K562 (cell line): ENCODE results near the gene DNALI1. TPM values are rescaled to one million over a fixed set of nuclear protein-coding genes. Genes with fewer than 3 reads are reported as not detected.

Experiments
- ATAC-seq: fragments of 200-7000 bp; cut with Tn5 transposase; 3 replicates; pipeline ENCODE4 v1.9.1; 2020; ENCODE audit warnings: moderate library complexity
- BruUV-seq: library from RNA; stranded (reverse); fragments of 400-500 nt; replicated peaks from 2 replicates; lab custom pipeline; 2021; lab: Mats Ljungman, UMichigan
- CTCF ChIA-PET: fragments of 300-600 bp; formaldehyde crosslinking; extraction: SDS; loops from one replicate; lab custom pipeline; 2021; ENCODE audit warnings: low intra/inter-chr PET ratio; lab: Yijun Ruan, JAX
- POLR2A ChIA-PET: fragments of 300-600, 350-650 bp; sonication (Branson Sonifier 250); formaldehyde crosslinking; extraction: SDS; loops from one replicate; lab custom pipeline; 2021; ENCODE audit warnings: antibody characterized with exemption, inconsistent platforms; lab: Yijun Ruan, JAX
- DNase-seq, 4 experiments: peaks; one replicate each; pipeline versions ENCODE4 v3.0.0 to v3.0.0-alpha.2; 2011 to 2018; ENCODE audit warnings: low spot score in 3 of 4, mixed read lengths in 3 of 4; ENCODE audit errors: extremely low read depth in 1 of 4
- FAIRE-seq: peaks from 2 replicates; lab custom pipeline; 2011; peaks lifted over from hg19 to GRCh38; lab: Jason Lieb, UNC
- H2AFZ ChIP-seq: 2 replicates; pipeline ENCODE4 v1.6.0; 2011; ENCODE audit warnings: low read depth, low read length, control low read depth, inconsistent platforms
- H3K27ac ChIP-seq: fragments of 200-600 bp; 3 replicates; pipeline ENCODE4 v1.8.0; 2011; ENCODE audit warnings: low read depth, mild to moderate bottlenecking, control low read depth, inconsistent platforms, low read length, moderate library complexity, mixed read lengths; ENCODE audit errors: extremely low read depth
- H3K27me3 ChIP-seq, 2 experiments: fragments of 300-600 bp in 1 of 2; 2 replicates in 1 of 2; 3 replicates in 1 of 2; pipeline versions ENCODE4 v1.6.0 to v1.8.0; 2011; ENCODE audit warnings: inconsistent platforms in 2 of 2, low read length in 2 of 2, mild to moderate bottlenecking in 1 of 2, mixed read lengths in 1 of 2, moderate library complexity in 1 of 2; ENCODE audit not compliant: control insufficient read depth in 2 of 2, insufficient read depth in 2 of 2
- H3K36me3 ChIP-seq: fragments of 300-600 bp; 3 replicates; pipeline ENCODE4 v1.8.0; 2011; ENCODE audit warnings: mild to moderate bottlenecking, low read length, inconsistent platforms; ENCODE audit not compliant: control insufficient read depth, insufficient read depth
- H3K4me1 ChIP-seq, 2 experiments: fragments of 200-600 bp in 1 of 2; replicated peaks in 1 of 2; 2 replicates in 1 of 2; 3 replicates in 1 of 2; pipeline versions ENCODE4 v1.5.1 to v1.8.0; 2011; ENCODE audit warnings: inconsistent platforms in 2 of 2, low read length in 2 of 2, mild to moderate bottlenecking in 1 of 2, mixed read lengths in 1 of 2, moderate library complexity in 1 of 2; ENCODE audit not compliant: control insufficient read depth in 2 of 2, insufficient read depth in 2 of 2
- H3K4me2 ChIP-seq: 2 replicates; pipeline ENCODE4 v1.6.1; 2011; ENCODE audit warnings: low read length, control low read depth, inconsistent platforms, mixed read lengths; ENCODE audit not compliant: insufficient read depth
- H3K4me3 ChIP-seq: fragments of 200-600 bp; sonication (generic), shearing (Covaris generic); 2 replicates; pipeline ENCODE4 v1.5.1; 2016; ENCODE audit warnings: control low read depth, inconsistent platforms
- H3K79me2 ChIP-seq: fragments of 200-600 bp; 3 replicates; pipeline ENCODE4 v1.8.0; 2011; ENCODE audit warnings: low read length, inconsistent platforms; ENCODE audit not compliant: control insufficient read depth, insufficient read depth
- H3K9ac ChIP-seq, 2 experiments: 2 replicates each; pipeline versions ENCODE4 v1.6.0 to v1.6.1; 2011; ENCODE audit warnings: low read depth in 2 of 2, low read length in 2 of 2, control low read depth in 1 of 2, inconsistent platforms in 1 of 2, mild to moderate bottlenecking in 1 of 2, mixed read lengths in 1 of 2; ENCODE audit not compliant: insufficient read depth in 1 of 2
- H3K9me1 ChIP-seq: one replicate; pipeline ENCODE4 v1.6.0; 2011; ENCODE audit warnings: inconsistent platforms, mild to moderate bottlenecking, low read length, moderate library complexity; ENCODE audit not compliant: control insufficient read depth, insufficient read depth
- H3K9me3 ChIP-seq: replicated peaks from 2 replicates; pipeline ENCODE4 v1.5.1; 2011; ENCODE audit warnings: low read depth, low read length, inconsistent platforms; ENCODE audit not compliant: control insufficient read depth, insufficient read depth
- H4K20me1 ChIP-seq: replicated peaks from 2 replicates; pipeline ENCODE4 v1.6.1; 2011; ENCODE audit warnings: low read length, inconsistent platforms, mixed read lengths; ENCODE audit not compliant: control insufficient read depth, insufficient read depth
- ATF4 ChIP-seq: fragments of 450-650 bp; formaldehyde crosslinking; IDR thresholded peaks from 2 replicates; pipeline ENCODE4 v1.4.0; 2022; ENCODE audit warnings: mild to moderate bottlenecking, moderate library complexity
- GTF2B ChIP-seq: IDR thresholded peaks from 2 replicates; pipeline ENCODE4 v1.6.1; 2011; ENCODE audit not compliant: insufficient read length; ENCODE audit errors: extremely low read depth
- HMG20A ChIP-seq: fragments of 450-650 bp; formaldehyde crosslinking; conservative IDR thresholded peaks from 2 replicates; pipeline ENCODE4 v1.4.0; 2020; ENCODE audit warnings: mild to moderate bottlenecking, mixed read lengths
- MBD2 ChIP-seq: sonication (generic); IDR thresholded peaks from 2 replicates; pipeline ENCODE4 v1.6.1; 2016; ENCODE audit warnings: low read depth, borderline replicate concordance
- MYNN ChIP-seq, 2 experiments: sonication (generic); formaldehyde crosslinking in 1 of 2; IDR thresholded peaks; 2 replicates each; pipeline versions ENCODE4 v1.5.0 to v1.6.1; 2016 to 2020; ENCODE audit warnings: antibody characterized with exemption in 1 of 2, missing genetic modification reagents in 1 of 2
- NFE2 ChIP-seq: IDR thresholded peaks from 2 replicates; pipeline ENCODE4 v1.6.1; 2014; ENCODE audit warnings: antibody characterized with exemption, low read depth
- POLR2AphosphoS2 ChIP-seq: IDR thresholded peaks from 2 replicates; pipeline ENCODE4 v1.6.1; 2012; ENCODE audit warnings: low read length, improper control_type of control experiment
- POLR3G ChIP-seq: IDR thresholded peaks from 2 replicates; pipeline ENCODE4 v1.6.1; 2011; ENCODE audit not compliant: insufficient read length, insufficient replicate concordance; ENCODE audit errors: extremely low read depth
- SREBF1 ChIP-seq: fragments of 150-350 bp; IDR thresholded peaks from 2 replicates; pipeline ENCODE4 v1.6.1; 2014; ENCODE audit warnings: antibody characterized with exemption, low read depth, low read length, borderline replicate concordance
- SRSF3 ChIP-seq: fragments of 200-400 bp; formaldehyde crosslinking; IDR thresholded peaks from 2 replicates; pipeline ENCODE4 v1.6.1; 2016; ENCODE audit warnings: mild to moderate bottlenecking, low read length, moderate library complexity; ENCODE audit not compliant: insufficient read depth
- U2AF2 ChIP-seq: fragments of 200-400 bp; formaldehyde crosslinking; optimal IDR thresholded peaks from 2 replicates; pipeline ENCODE3; 2017; ENCODE audit warnings: low read depth, mild to moderate bottlenecking, low read length
- ZBTB8A ChIP-seq: fragments of 450-650 bp; IDR thresholded peaks from 2 replicates; pipeline ENCODE4 v1.6.1; 2018; ENCODE audit warnings: mild to moderate bottlenecking, moderate library complexity; ENCODE audit not compliant: partially characterized antibody
- ZNF224 ChIP-seq: sonication (generic); formaldehyde crosslinking; IDR thresholded peaks from 2 replicates; pipeline ENCODE4 v1.8.0; 2022; ENCODE audit warnings: mild to moderate bottlenecking, missing genetic modification reagents
- ZNF507 ChIP-seq: conservative IDR thresholded peaks from 2 replicates; pipeline ENCODE4 v1.6.1; 2017; ENCODE audit warnings: missing genetic modification characterization, missing compliant biosample characterization
- WGBS: fragments of 100-300 bp; shearing (Covaris generic); methylation state at CpG from one replicate; pipeline ENCODE4 v1.1.6; 2016; ENCODE audit warnings: low coverage, mixed read lengths; ENCODE audit not compliant: insufficient coverage; ENCODE audit errors: missing lambda C conversion rate; 5-methylcytosine and 5-hydroxymethylcytosine counted together
- in situ Hi-C: fragments of 300-500 bp; cut with MboI; formaldehyde crosslinking; loops from 4 replicates; pipeline ENCODE4 v1.15.0; 2018; ENCODE audit warnings: inconsistent platforms, mixed read lengths
- intact Hi-C: fragments of 100-400 bp; cut with micrococcal nuclease; formaldehyde crosslinking; loops from 2 replicates; pipeline ENCODE4 v1.14.2; 2022
- polyA plus RNA-seq, 8 experiments: library from polyadenylated mRNA; depleted of rRNA in 4 of 8; stranded (reverse) in 5 of 8; unstranded in 3 of 8; fragments of >200 nt; fragmentation: Nextera tagmentation in 2 of 8; fragmentation: Illumina TruSeq in 1 of 8; extraction: Ambion mirVana in 2 of 8; extraction: Trizol in 1 of 8; gene quantifications; 2 replicates each; pipeline versions ENCODE4 v1.2.1 to v1.2.3, GENCODE V29; 2011 to 2014; ENCODE audit warnings: inconsistent platforms in 1 of 8, missing spikeins in 1 of 8
- total RNA-seq, 7 experiments: library from RNA; depleted of rRNA in 6 of 7; stranded (reverse); fragments of >200 nt in 6 of 7; fragmentation: Illumina TruSeq in 2 of 7; extraction: Trizol in 2 of 7; gene quantifications; 2 replicates each; pipeline versions ENCODE4 v1.2.1 to v1.2.3, GENCODE V29; 2011 to 2021; ENCODE audit warnings: low replicate concordance in 1 of 7
- TF ChIP-seq, protein P1 (sequence below): sonication (generic); formaldehyde crosslinking; IDR thresholded peaks from 2 replicates; pipeline ENCODE4 v1.5.0; 2020; ENCODE audit warnings: missing genetic modification reagents
- TF ChIP-seq, protein P2 (sequence below): fragments of 200-400 bp; formaldehyde crosslinking; IDR thresholded peaks from 2 replicates; pipeline ENCODE4 v1.6.1; 2017; ENCODE audit warnings: mild to moderate bottlenecking, low read depth, low read length, moderate library complexity

Gene DNALI1
- total and polyA plus RNA-seq, 9 of the 15 experiments (the other 6 are each of a cell fraction or from before 2014, with no cell fraction given), result 0.87 to 5.6 (median 1.2) TPM

DNA sequence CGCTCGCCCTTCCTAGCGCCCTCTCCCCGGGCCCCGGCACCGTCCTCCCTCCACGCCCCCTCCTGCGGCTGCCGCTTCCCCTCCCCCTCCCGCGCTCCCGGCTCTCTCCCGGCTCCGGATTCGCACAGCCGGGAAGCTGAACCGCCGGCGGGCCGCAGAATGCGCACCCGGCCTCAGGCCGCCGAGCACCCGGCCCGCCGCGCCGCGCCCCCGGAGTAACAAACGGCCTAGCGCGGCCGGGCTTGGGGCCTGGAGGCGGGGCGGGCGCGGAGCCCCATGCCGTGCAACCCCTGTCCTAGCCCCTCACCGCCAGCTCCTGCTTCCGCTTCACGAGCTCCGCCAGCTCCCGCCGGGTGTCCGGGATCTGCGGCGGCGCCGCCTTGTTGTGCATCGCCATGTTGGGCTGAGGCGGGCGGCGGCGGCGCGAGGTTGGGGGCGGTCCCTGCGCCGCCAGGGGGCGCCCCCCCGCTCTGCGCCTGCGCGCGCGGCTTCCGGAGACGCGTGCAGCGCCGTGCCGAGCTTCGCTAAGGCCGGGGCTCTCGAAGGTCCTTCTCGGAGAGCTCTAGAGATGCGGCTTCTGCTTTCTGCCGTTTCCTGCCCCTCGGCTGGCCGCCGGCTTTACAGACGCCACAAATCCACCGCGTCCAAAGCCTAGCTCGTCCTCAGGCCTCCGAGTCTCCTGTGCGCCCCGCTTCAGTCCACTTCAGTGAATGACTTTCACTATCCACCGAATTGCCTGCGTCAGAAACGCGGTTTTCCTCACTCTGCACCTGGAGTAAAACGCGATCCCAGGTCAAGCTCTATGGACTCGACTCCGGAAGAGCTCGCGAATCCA lies 42.2 kb upstream of the DNALI1 start, which contains the start of gene MEAF6:
MEAF6 (minus strand) TSS at position 417 of the 835 bp plus-strand sequence; CDS start at position 397, 20 bp downstream.
- intact Hi-C loops, result loop anchor here (5.0 kb wide), 1 partner anchor 43 kb away; the partner anchor contains the start of gene DNALI1
- TF ChIP-seq POLR2AphosphoS2 (no peak; the same call in 1 of the 2 replicates), ZNF507 (tag) (no peak), SRSF3 (no peak), MYNN (IDR thresholded peaks at IDR 0.05) (no peak), MYNN (CRISPR knock-in tag; IDR thresholded peaks at IDR 0.05) (no peak), ZBTB8A (no peak), POLR3G (no peak), U2AF2 (no peak), ZNF224 (CRISPR knock-in tag) (no peak), NFE2 (no peak; the same call in 1 of the 2 replicates), HMG20A (no peak), GTF2B (no peak), SREBF1 (no peak), MBD2 (no peak; the same call in 1 of the 2 replicates), ATF4 (CRISPR knock-in tag) (no peak)
- TF ChIP-seq, protein P1, sequence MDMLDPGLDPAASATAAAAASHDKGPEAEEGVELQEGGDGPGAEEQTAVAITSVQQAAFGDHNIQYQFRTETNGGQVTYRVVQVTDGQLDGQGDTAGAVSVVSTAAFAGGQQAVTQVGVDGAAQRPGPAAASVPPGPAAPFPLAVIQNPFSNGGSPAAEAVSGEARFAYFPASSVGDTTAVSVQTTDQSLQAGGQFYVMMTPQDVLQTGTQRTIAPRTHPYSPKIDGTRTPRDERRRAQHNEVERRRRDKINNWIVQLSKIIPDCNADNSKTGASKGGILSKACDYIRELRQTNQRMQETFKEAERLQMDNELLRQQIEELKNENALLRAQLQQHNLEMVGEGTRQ (CRISPR knock-in tag), result no peak
- TF ChIP-seq, protein P2, sequence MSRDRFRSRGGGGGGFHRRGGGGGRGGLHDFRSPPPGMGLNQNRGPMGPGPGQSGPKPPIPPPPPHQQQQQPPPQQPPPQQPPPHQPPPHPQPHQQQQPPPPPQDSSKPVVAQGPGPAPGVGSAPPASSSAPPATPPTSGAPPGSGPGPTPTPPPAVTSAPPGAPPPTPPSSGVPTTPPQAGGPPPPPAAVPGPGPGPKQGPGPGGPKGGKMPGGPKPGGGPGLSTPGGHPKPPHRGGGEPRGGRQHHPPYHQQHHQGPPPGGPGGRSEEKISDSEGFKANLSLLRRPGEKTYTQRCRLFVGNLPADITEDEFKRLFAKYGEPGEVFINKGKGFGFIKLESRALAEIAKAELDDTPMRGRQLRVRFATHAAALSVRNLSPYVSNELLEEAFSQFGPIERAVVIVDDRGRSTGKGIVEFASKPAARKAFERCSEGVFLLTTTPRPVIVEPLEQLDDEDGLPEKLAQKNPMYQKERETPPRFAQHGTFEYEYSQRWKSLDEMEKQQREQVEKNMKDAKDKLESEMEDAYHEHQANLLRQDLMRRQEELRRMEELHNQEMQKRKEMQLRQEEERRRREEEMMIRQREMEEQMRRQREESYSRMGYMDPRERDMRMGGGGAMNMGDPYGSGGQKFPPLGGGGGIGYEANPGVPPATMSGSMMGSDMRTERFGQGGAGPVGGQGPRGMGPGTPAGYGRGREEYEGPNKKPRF, result no peak

More for the DNA sequence above, 42.2 kb upstream of the DNALI1 start, which contains the start of gene MEAF6:
- peaks cover 4% of the 10 kb centered on the region for H3K9me1 ChIP-seq
- DNase-seq (peak; percentile 93 to 96 (median 95)), FAIRE-seq (no peak), ATAC-seq (peak; percentile 98)
- peak within 1 kb of the TSS; percentile 99 for H3K27ac ChIP-seq
- H3K4me1 ChIP-seq, result peaks cover 13 to 17% of the 10 kb centered on the region in 2 experiments; a peak in 4 of 5 replicates
- H3K79me2 ChIP-seq, result peaks cover 41% of the 10 kb centered on the region
- H3K4me2 ChIP-seq, result peak within 1 kb of the TSS; percentile 96
- CTCF ChIA-PET, result interaction anchor here (0.6 to 1.1 kb wide), 3 partner anchors 14 to 345 kb away, joined by 3 to 4 read pairs (median 3); partner anchors contain the start of gene MTF1
- H2AFZ ChIP-seq, result peak within 1 kb of the TSS; percentile 98
- BruUV-seq, result no TSS peak
- peaks cover 4% of the 10 kb centered on the region; the same call in 1 of the 2 replicates for H4K20me1 ChIP-seq
- H3K4me3 ChIP-seq, result peak within 1 kb of the TSS; percentile 97
- no peaks in the 10 kb centered on the region for H3K27me3 ChIP-seq
- in situ Hi-C loops, result no loop called here
- H3K9ac ChIP-seq, result peak within 1 kb of the TSS; percentile 96 to 97
- peaks cover 25% of the 10 kb centered on the region for H3K36me3 ChIP-seq
- POLR2A ChIA-PET, result interaction anchor here (0.5 to 4.5 kb wide), 21 partner anchors 9 to 1705 kb away, joined by 3 to 42 read pairs (median 5); partner anchors contain the start of genes SNIP1 and ZC3H12A
- no peaks in the 10 kb centered on the region for H3K9me3 ChIP-seq
- WGBS, result under 1% methylated on average over 83 of the region's 100 CpGs
